Liver (tissue), 3 donors: ENCODE data around the gene CCDC80.

ENCODE experiments used
- ATF3 ChIP-seq: IDR thresholded peaks from 2 replicates; pipeline ENCODE4 v1.6.1; 2016; ENCODE audit warnings: antibody characterized with exemption
- CTCF ChIP-seq: fragments of 150-350 bp; IDR thresholded peaks from 2 replicates; pipeline ENCODE4 v1.5.1; 2017; ENCODE audit warnings: improper control_type of control experiment, low read depth, low read length; ENCODE audit not compliant: missing input control
- EGR1 ChIP-seq, 2 donors: IDR thresholded peaks; 2 replicates each; pipeline ENCODE4 v1.6.1; 2016 to 2018; ENCODE audit warnings: antibody characterized with exemption in 2 of 2, low read depth in 2 of 2
- RAD21 ChIP-seq, 2 donors: IDR thresholded peaks; 2 replicates each; pipeline ENCODE4 v1.6.1; 2016; ENCODE audit warnings: antibody characterized with exemption in 2 of 2, mild to moderate bottlenecking in 2 of 2
- REST ChIP-seq: IDR thresholded peaks from 2 replicates; pipeline ENCODE4 v1.6.1; 2016; ENCODE audit warnings: antibody characterized with exemption, mild to moderate bottlenecking
- SP1 ChIP-seq: IDR thresholded peaks from 2 replicates; pipeline ENCODE4 v1.6.1; 2018; ENCODE audit warnings: antibody characterized with exemption, mild to moderate bottlenecking
- ZBTB33 ChIP-seq: IDR thresholded peaks from 2 replicates; pipeline ENCODE4 v1.6.1; 2016; ENCODE audit warnings: antibody characterized with exemption
- donor health status: healthy.
- donor health status: healthy.

- no peak for TF ChIP-seq CTCF
- TF ChIP-seq RAD21 (IDR thresholded peaks at IDR 0.05) = no peak
- no peak for TF ChIP-seq ATF3
- no peak for TF ChIP-seq ZBTB33
- no peak for TF ChIP-seq REST
- no peak for TF ChIP-seq EGR1 (IDR thresholded peaks at IDR 0.05; ENCODE audit: low read depth in 2 of 2)
- TF ChIP-seq SP1 = no peak
Measured at GRCh38 chr3:112687616-112688015, 46.7 kb upstream of the CCDC80 start.
